ENCODE results near the gene MARCO.

DNA sequence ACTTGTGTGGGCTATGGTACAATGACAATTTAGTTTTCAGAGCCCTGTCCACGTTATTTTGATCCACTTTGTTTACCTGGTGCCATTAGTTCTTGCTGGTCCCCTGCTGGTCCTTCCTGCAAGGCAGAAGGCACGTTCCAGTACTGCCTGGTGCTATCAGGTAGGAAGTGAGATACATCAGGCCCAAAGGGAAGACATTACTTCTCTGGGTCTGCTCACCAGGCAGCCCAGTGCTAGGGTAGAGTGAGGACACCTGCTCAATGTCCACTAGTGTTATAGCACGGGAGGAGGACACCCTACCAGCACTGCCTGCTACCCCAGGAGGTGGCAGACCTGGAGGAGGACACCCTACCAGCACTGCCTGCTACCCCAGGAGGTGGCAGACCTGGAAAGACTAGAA lies 23.7 kb downstream of the MARCO start:
- no peak for TF ChIP-seq FOXM1 (IDR thresholded peaks at IDR 0.05; ENCODE audit: low read depth)
- TF ChIP-seq, protein P1, sequence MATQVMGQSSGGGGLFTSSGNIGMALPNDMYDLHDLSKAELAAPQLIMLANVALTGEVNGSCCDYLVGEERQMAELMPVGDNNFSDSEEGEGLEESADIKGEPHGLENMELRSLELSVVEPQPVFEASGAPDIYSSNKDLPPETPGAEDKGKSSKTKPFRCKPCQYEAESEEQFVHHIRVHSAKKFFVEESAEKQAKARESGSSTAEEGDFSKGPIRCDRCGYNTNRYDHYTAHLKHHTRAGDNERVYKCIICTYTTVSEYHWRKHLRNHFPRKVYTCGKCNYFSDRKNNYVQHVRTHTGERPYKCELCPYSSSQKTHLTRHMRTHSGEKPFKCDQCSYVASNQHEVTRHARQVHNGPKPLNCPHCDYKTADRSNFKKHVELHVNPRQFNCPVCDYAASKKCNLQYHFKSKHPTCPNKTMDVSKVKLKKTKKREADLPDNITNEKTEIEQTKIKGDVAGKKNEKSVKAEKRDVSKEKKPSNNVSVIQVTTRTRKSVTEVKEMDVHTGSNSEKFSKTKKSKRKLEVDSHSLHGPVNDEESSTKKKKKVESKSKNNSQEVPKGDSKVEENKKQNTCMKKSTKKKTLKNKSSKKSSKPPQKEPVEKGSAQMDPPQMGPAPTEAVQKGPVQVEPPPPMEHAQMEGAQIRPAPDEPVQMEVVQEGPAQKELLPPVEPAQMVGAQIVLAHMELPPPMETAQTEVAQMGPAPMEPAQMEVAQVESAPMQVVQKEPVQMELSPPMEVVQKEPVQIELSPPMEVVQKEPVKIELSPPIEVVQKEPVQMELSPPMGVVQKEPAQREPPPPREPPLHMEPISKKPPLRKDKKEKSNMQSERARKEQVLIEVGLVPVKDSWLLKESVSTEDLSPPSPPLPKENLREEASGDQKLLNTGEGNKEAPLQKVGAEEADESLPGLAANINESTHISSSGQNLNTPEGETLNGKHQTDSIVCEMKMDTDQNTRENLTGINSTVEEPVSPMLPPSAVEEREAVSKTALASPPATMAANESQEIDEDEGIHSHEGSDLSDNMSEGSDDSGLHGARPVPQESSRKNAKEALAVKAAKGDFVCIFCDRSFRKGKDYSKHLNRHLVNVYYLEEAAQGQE (IDR thresholded peaks at IDR 0.05; ENCODE audit: low read depth, low read length): no peak
- TF ChIP-seq EZH2phosphoT487 (IDR thresholded peaks at IDR 0.05; ENCODE audit: borderline replicate concordance, low read depth): no peak
- TF ChIP-seq TAF1 (IDR thresholded peaks at IDR 0.05; ENCODE audit: borderline replicate concordance, low read depth, low read length): no peak

Data from SK-N-SH (cell line).